Stimulated activated CD4-positive, alpha-beta T cell treated with anti-CD3 and anti-CD28 coated beads, Interleukin-4, amount 100 ng/mL, for 48 hours (primary cell): ENCODE measurements around the gene CCDC88C.
A peak's percentile ranks its signal among the peaks of the same experiment; 100 is the strongest.
"Not testable (repeated sequence)": the region's sequence is repeated elsewhere in the genome, so short reads cannot be mapped to it uniquely, and the experiment has no call there.

ENCODE experiments used
- DNase-seq, 2 donors: peaks; one replicate each; pipeline ENCODE4 v3.0.0-alpha.2; 2020; ENCODE audit warnings: low read depth in 2 of 2

The CCDC88C gene

DNA sequence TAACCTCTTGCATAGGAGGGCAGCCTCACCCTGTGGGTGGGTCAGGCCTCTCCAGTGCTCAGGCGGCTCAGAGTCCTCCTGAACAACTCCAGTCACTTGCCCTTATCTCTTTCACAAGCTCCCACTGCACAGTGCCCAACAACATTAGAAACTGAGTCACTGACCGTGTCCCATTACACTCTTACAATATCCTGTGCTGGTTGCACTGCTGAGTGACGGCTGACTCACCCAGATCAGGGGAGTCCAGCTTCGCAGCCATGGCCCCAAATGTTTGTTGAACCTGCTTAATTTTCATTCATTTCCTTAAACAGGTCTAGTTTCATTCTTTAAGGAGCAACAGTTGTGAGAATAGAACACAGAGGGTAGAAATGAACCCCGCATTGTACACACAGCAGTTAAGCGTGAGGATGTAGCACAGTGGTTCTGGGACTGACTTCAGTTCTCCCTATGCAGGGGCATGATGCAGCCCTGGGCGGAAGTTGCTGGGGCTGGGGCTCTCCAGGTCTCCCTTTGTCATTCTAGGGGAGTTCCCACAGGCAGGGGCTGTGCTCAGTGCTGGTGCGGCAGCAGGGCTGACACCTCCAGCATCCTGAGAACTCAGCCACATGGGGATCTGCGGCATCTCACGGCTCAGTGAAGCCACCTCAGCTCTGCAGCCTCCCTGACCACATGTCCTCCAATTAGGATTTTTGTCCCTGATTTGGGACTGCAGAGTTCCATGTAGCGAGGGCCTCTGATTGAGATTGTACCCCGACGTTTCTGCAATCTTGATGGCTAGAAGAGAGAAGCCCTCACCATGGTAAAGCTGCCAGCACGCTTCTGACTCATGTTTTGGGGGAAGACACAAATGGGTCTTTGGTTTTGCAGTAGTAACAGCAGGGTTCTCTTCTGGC lies 189.3 kb downstream of the CCDC88C start:
- DNase-seq: peak; percentile 75 to 86

DNA sequence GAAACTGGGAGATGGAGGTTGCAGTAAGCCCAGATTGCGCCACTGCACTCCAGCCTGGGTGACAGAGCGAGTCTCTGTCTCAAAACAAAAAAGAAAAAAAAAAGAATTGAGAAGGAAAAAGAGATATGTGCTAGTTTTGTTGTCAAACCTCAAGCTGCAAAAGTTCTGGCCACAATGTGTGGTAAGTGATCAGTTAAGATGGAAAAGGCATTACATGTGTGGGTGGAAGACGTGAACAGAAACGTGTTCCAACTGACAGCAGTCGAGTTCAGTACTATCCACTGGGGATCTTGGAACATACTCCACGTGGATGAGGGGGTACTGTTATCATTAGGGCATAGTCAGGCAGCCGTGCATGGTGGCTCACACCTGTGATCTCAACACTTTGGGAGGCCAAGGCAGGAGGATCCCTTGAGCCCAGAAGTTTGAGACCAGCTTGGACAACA lies 190.4 kb downstream of the CCDC88C start:
- DNase-seq: no peak

- not testable (repeated sequence) for DNase-seq
These were observed 191.3 kb downstream of the CCDC88C start for GRCh38 chr14:91226360-91226759.

- DNase-seq: no peak
These were observed 192.6 kb downstream of the CCDC88C start for GRCh38 chr14:91225025-91225424.

DNA sequence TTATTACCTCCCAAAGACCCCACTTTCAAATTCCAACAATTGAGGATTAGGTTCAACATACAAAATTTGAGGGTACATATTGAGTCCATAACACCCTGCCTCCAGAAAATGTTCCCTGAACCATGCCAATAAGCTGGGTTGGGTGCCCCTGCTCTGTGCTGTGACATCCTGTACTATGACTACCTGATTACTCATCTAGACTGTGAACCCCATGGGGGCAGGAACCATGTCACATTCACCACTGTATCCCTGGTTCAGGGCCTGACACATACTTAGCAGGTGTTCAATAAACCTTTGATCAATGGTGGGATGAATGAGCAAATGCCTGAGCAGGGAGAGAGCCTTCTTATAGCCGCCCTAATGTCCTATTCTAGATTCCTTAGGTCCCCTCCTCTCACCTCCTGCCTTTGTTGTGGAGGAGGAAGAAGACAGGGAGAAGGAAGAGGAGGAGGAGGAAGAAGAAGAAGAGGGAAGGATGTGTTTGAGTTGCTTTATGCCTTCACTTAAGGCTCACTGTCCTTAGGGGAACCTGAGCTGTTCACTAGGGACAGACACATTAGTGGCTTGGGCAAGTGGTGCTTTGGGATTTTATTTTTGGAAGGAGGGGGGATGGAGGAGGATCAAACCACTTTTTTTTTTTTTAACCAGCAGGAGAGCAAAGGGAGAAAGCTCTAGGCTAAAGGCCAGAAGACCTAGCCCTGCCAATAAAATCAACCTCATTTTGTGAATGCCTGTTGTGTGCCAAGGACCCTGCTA lies 194.4 kb downstream of the CCDC88C start:
- no peak for DNase-seq
